Glutamatergic neuron (in vitro differentiated cells): ENCODE results near the gene SIRPA. TPM values are rescaled to one million over a fixed set of nuclear protein-coding genes. Genes with fewer than 3 reads are reported as not detected.

ENCODE experiments used
- DNase-seq: peaks from one replicate; pipeline ENCODE4 v3.0.0; 2022
- H3K27ac Mint-ChIP-seq: one replicate; pipeline ENCODE4 v1.8.0; 2020; ENCODE audit warnings: mild to moderate bottlenecking, mixed read lengths, inconsistent platforms; ENCODE audit not compliant: unreplicated experiment
- H3K27me3 Mint-ChIP-seq: one replicate; pipeline ENCODE4 v1.8.0; 2020; ENCODE audit warnings: mild to moderate bottlenecking, moderate library complexity, mixed read lengths, inconsistent platforms; ENCODE audit not compliant: unreplicated experiment
- H3K36me3 Mint-ChIP-seq: one replicate; pipeline ENCODE4 v1.8.0; 2020; ENCODE audit warnings: mild to moderate bottlenecking, mixed read lengths, inconsistent platforms; ENCODE audit not compliant: unreplicated experiment
- H3K4me1 Mint-ChIP-seq: one replicate; pipeline ENCODE4 v1.8.0; 2020; ENCODE audit warnings: mild to moderate bottlenecking, low read depth, mixed read lengths, inconsistent platforms; ENCODE audit not compliant: unreplicated experiment
- H3K4me3 Mint-ChIP-seq: one replicate; pipeline ENCODE4 v1.8.0; 2020; ENCODE audit warnings: mild to moderate bottlenecking, mixed read lengths, inconsistent platforms; ENCODE audit not compliant: unreplicated experiment
- H3K9me3 Mint-ChIP-seq: one replicate; pipeline ENCODE4 v1.8.0; 2020; ENCODE audit warnings: mild to moderate bottlenecking, moderate library complexity, mixed read lengths, inconsistent platforms; ENCODE audit not compliant: unreplicated experiment
- CTCF ChIP-seq: fragments of 200-600 bp; sonication (generic); IDR thresholded peaks from one replicate; pipeline ENCODE4 v1.5.0; 2021; ENCODE audit not compliant: partially characterized antibody, unreplicated experiment
- total RNA-seq: library from RNA; stranded (reverse); fragmentation: NEBNext Ultra II Directional; extraction: Animal tissue kit (Norgen Biotek cat#: 25700); gene quantifications from one replicate; pipeline ENCODE4 v1.2.1, GENCODE V29; 2021; ENCODE audit not compliant: unreplicated experiment

The SIRPA gene
- total RNA-seq, 1 donor from 2014 or later = 0.34 TPM

GRCh38 chr20:1867495-1868260 is 27.5 kb upstream of the SIRPA start:
- Mint-ChIP-seq H3K9me3 (peaks cover 4% of the 10 kb centered on the region), H3K27ac (no peak overlapping the region), H3K27me3 (peaks cover 2% of the 10 kb centered on the region), H3K4me1 (peaks cover 5% of the 10 kb centered on the region), H3K4me3 (no peak overlapping the region), H3K36me3 (no peaks in the 10 kb centered on the region)
- DNase-seq = no peak
- no peak for TF ChIP-seq CTCF

- H3K4me1 Mint-ChIP-seq = peaks cover 5% of the 10 kb centered on the region
- no peak for DNase-seq
- H3K36me3 Mint-ChIP-seq = no peaks in the 10 kb centered on the region
- peaks cover 4% of the 10 kb centered on the region for H3K9me3 Mint-ChIP-seq
- TF ChIP-seq CTCF = no peak
- H3K4me3 Mint-ChIP-seq = no peak overlapping the region
- peaks cover 2% of the 10 kb centered on the region for H3K27me3 Mint-ChIP-seq
- H3K27ac Mint-ChIP-seq = no peak overlapping the region
Observed at GRCh38 chr20:1868856-1869255, 26.4 kb upstream of the SIRPA start.

GRCh38 chr20:1870323-1870722 is 24.9 kb upstream of the SIRPA start:
- H3K36me3 Mint-ChIP-seq = no peaks in the 10 kb centered on the region
- TF ChIP-seq CTCF = no peak
- no peak overlapping the region for H3K27ac Mint-ChIP-seq
- peaks cover 6% of the 10 kb centered on the region for H3K27me3 Mint-ChIP-seq
- no peak overlapping the region for H3K4me3 Mint-ChIP-seq
- DNase-seq = no peak
- peaks cover 6% of the 10 kb centered on the region for H3K9me3 Mint-ChIP-seq
- H3K4me1 Mint-ChIP-seq = peaks cover 8% of the 10 kb centered on the region

GRCh38 chr20:1870792-1871550 is 24.2 kb upstream of the SIRPA start:
- H3K27me3 Mint-ChIP-seq = peaks cover 6% of the 10 kb centered on the region
- H3K27ac Mint-ChIP-seq = no peak overlapping the region
- H3K4me1 Mint-ChIP-seq = peaks cover 11% of the 10 kb centered on the region
- H3K36me3 Mint-ChIP-seq = no peaks in the 10 kb centered on the region
- no peak for TF ChIP-seq CTCF
- H3K9me3 Mint-ChIP-seq = peaks cover 6% of the 10 kb centered on the region
- H3K4me3 Mint-ChIP-seq = no peak overlapping the region
- no peak for DNase-seq
